Smooth muscle cell of the umbilical artery (primary cell): ENCODE data around the gene APCS. TPM values are rescaled to one million over a fixed set of nuclear protein-coding genes. Genes with fewer than 3 reads are reported as not detected.

Experiments used
- total RNA-seq: library from RNA; depleted of rRNA; stranded (reverse); fragments of >200 nt; gene quantifications from 2 replicates; pipeline ENCODE4 v1.2.3, GENCODE V29; 2014

The APCS gene
- not detected in 2 replicates for total RNA-seq

GRCh38 chr1:159587461-159587951 lies at the start of gene APCS:
Gene APCS (plus strand): TSS chr1:159587826. CDS start chr1:159587922, 96 bp downstream.

Other genes starting within 250 kb of the APCS start
- not detected in 2 replicates for gene OR10J4, start 155.6 kb upstream of the APCS start, total RNA-seq
- gene OR10J1, start 148.1 kb upstream of the APCS start, total RNA-seq, result not detected in 2 replicates
- gene OR10J5, start 51.8 kb upstream of the APCS start, total RNA-seq, result not detected in 2 replicates
- not detected in 2 replicates for gene CRP, start 126.8 kb downstream of the APCS start, total RNA-seq
- gene DUSP23, start 193.1 kb downstream of the APCS start, total RNA-seq, result 10.6 and 16.3 TPM in 2 replicates
- not detected in 2 replicates for gene FCRL6, start 214.5 kb downstream of the APCS start, total RNA-seq
- gene SLAMF8, start 239.0 kb downstream of the APCS start, total RNA-seq, result not detected in 2 replicates